Middle frontal gyrus (tissue), 1 donor: ENCODE data around the gene PGA3.
"Not testable (repeated sequence)": the region's sequence is repeated elsewhere in the genome, so short reads cannot be mapped to it uniquely, and the experiment has no call there.

Source experiments
- DNase-seq: peaks from one replicate; pipeline ENCODE4 v3.0.0-alpha.2; 2015; ENCODE audit warnings: low spot score; ENCODE audit errors: extremely low spot score

Gene PGA3

GRCh38 chr11:61204502-61205059 lies 1.3 kb downstream of the PGA3 start:
- not testable (repeated sequence) for DNase-seq

GRCh38 chr11:61207636-61208310 lies 4.5 kb downstream of the PGA3 start:
- DNase-seq = not testable (repeated sequence)

GRCh38 chr11:61210629-61211028 lies 7.3 kb downstream of the PGA3 start:
- not testable (repeated sequence) for DNase-seq

DNA sequence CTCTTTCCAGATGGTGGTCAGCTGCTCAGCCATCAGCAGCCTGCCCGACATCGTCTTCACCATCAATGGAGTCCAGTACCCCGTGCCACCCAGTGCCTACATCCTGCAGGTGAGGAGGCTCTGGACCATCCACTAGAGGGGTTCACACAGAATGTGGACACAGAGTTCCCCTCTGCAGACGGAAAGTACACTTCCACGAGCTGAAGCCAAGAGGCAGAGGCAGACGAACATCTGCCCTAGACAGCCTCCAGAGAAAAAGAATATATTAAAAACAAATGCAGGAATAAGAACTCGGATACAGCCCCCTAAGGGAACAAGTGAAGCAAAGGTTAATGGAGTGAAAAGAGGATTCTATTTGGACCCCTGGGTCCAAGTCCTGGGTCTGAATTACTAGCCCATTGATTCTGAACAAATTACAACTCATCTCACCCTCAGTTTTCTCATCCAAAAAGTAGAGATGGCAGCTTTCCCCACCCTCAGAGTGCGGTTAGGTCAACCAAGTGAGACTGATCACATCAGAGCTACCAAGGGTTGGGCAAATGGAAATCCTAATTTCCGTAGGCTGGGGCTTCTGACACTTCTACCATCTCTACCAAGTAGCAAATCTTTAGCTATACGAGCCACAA lies 8.1 kb downstream of the PGA3 start:
- DNase-seq = not testable (repeated sequence)

- not testable (repeated sequence) for DNase-seq
Observed at GRCh38 chr11:61212202-61212601, 8.9 kb downstream of the PGA3 start.

DNA sequence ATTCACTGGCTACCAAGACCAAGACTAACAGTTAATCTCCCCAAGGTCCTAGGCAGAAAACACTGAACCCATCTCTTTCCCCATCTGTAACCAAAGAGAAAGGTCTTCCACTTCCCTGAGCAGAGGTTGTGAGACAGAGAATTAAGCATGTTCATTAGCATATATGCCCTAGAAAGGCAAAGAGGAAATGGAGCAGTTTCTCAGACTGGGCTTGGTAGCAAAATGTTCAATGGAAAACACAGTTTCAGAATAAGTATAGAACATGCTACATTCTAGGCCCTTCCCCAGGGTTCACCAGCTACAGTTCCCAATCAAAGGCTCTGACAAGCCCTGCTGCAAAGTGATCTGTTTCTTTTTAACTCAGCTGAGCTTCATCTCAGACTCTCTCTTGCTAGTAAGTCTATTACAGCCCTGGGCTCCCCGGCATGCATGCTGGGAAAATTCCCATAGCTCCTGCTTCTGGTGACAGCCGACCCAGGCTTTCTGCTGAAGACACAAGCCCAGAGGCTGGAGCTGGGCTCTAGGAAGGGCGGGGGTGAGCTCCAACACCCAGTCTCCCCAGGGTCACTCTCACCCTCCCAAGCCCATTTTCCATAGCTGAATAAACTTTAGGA lies 10.5 kb downstream of the PGA3 start:
- DNase-seq = not testable (repeated sequence)

DNA sequence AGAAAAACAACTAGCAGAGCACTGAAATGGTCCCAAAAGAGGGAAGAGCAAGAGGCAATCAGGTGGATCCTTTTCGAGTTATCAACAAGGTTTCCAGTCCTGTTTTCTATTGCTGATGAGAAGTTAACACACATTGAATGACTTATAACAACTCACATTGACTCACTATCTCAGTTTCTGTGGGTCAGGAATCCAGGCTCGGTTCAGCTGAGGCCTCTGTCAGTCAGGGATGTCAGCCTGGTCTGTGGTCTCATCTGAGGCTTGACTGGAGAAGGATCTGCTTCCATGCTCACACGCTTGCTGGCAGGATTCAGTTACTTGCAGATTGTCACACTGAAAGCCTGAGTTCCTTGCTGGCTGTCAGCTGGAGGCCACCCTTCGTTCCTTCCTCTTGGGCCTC lies 15.0 kb downstream of the PGA3 start:
- DNase-seq = not testable (repeated sequence)

- not testable (repeated sequence) for DNase-seq
Observed at GRCh38 chr11:61219016-61219415, 15.7 kb downstream of the PGA3 start.

DNA sequence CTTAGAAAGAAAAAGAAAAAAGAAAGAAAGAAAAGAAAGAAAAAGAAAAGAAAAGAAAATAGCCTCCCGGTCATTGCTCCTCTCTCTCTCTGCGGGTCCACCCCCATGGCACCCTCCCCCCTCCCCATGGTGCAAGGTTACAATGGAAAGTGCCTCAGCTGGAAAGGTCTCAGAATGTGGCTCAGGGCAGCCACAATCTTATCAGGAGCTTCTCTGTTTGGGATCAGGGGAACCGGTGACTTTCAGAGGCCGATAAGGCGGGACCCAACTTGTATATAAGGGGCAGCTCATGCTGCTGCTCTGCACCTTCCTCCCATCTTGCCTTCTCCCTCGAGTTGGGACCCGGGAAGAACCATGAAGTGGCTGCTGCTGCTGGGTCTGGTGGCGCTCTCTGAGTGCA lies 18.7 kb downstream of the PGA3 start, which contains the start of gene PGA4:
TSS of gene PGA4 (plus strand) at position 301 of the 400 bp plus-strand sequence. CDS start at position 355, 54 bp downstream.
- DNase-seq = not testable (repeated sequence)

GRCh38 chr11:61222692-61223091 lies 19.4 kb downstream of the PGA3 start:
- DNase-seq = not testable (repeated sequence)

DNA sequence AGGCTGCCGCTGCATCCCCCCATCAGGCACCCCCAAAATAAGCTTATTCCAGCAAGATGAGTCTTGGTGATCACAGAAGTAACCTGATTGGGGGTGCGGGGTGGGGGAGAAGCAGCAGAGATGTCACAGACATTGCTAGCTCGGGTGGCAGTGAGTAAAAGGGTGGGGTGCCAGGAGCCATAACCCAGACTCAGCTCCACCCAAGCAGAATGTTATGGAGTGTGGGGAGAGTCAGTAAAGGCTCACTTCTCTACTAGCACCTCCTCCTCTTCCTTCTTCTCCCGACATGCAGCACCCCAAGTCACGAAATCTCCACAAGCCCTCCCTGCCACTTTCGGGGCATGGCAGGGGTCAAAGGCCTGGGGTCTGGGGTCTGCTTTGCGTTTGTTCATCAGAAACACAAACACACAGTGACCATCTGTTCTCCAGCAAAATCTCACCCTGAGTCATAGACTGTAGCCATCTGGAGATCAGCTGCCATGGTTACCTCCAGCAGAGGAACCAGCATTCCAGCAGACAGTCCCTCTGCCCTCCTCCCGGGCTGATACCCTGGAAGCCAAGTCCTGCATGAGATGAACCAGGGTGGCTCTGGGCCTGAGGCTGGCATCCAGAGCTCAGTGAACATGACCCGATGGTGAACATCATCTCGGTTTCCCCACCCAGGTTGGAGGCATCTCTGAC lies 23.3 kb downstream of the PGA3 start:
- DNase-seq = not testable (repeated sequence)

DNA sequence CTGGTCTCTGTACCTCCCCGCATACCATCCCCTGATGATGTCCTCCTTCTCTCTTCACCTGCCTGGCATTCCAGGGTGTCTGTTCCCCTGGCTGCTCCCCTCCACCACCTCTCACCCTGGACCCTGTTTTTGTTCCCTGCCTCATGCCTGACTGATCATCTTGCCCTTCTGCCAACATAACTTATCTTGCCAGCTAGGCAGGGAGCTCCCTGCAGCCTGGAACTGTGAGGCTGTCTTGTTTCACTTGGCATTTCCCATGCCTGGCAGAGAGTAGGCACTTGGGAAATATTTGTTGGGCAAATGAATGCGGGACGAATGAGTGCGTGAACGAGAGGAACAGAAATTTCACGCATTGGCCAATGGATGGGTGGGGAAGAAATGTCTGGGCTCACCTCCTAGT lies 26.1 kb downstream of the PGA3 start:
- not testable (repeated sequence) for DNase-seq

- DNase-seq = not testable (repeated sequence)
Observed at GRCh38 chr11:61231033-61231432, 27.7 kb downstream of the PGA3 start.

GRCh38 chr11:61231585-61231984 lies 28.3 kb downstream of the PGA3 start:
- not testable (repeated sequence) for DNase-seq

- DNase-seq = not testable (repeated sequence)
Observed at GRCh38 chr11:61232548-61233145, 29.3 kb downstream of the PGA3 start.

GRCh38 chr11:61237130-61237529 lies 33.8 kb downstream of the PGA3 start:
- not testable (repeated sequence) for DNase-seq

DNA sequence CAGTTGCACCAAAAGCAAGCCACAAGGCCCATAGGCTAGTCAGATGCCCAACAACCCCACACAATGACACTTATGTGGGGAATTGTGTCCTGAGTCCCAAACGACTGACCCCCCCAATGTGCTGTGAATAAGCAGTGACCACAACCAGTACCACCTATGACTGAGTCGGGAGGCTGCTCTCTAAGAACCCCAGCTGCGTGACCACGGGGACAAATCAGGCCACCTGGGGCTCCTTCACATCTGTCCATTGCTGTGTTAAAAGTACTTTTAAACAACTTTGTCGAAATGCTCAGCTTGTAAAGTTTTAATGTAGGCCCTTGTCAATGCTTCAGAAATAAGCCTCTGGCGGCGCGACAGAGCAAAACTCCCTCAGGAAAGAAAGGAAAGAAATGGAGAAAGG lies 37.0 kb downstream of the PGA3 start:
- not testable (repeated sequence) for DNase-seq

- DNase-seq = not testable (repeated sequence)
Observed at GRCh38 chr11:61240875-61241274, 37.6 kb downstream of the PGA3 start, which contains the start of gene PGA5. Gene PGA5 (plus strand): TSS chr11:61241175. CDS start chr11:61241227, 52 bp downstream.

- DNase-seq = not testable (repeated sequence)
Observed at GRCh38 chr11:61241526-61241925, 38.2 kb downstream of the PGA3 start.

DNA sequence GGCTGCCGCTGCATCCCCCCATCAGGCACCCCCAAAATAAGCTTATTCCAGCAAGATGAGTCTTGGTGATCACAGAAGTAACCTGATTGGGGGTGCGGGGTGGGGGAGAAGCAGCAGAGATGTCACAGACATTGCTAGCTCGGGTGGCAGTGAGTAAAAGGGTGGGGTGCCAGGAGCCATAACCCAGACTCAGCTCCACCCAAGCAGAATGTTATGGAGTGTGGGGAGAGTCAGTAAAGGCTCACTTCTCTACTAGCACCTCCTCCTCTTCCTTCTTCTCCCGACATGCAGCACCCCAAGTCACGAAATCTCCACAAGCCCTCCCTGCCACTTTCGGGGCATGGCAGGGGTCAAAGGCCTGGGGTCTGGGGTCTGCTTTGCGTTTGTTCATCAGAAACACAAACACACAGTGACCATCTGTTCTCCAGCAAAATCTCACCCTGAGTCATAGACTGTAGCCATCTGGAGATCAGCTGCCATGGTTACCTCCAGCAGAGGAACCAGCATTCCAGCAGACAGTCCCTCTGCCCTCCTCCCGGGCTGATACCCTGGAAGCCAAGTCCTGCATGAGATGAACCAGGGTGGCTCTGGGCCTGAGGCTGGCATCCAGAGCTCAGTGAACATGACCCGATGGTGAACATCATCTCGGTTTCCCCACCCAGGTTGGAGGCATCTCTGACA lies 42.1 kb downstream of the PGA3 start:
- not testable (repeated sequence) for DNase-seq
